CD4-positive, alpha-beta T cell treated with Interleukin-4 for 4 hours (primary cell): ENCODE results near the gene PKP2.

ENCODE experiments used
- DNase-seq: peaks from one replicate; pipeline ENCODE4 v3.0.0-alpha.2; 2020

PKP2 gene

DNA sequence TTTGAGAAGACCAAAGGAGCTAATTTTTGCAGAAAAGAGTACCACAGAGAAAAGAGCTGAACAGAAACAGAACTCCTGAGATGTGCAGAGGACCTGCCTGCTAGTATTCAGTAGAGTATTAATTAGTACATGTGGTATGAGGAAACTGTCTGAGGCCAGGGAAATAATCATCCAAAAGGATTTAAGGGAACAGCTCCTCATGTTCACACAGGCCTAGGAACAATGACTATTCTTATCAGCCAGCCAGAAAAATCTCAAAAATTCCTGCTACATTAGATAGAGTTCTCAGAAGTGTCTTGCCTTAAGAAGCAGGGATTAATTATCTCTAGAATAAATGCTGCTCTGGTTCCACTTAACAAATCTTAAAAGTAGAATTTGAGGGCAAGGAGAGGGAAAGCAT, 36.4 kb downstream of the PKP2 start:
- no peak for DNase-seq

DNA sequence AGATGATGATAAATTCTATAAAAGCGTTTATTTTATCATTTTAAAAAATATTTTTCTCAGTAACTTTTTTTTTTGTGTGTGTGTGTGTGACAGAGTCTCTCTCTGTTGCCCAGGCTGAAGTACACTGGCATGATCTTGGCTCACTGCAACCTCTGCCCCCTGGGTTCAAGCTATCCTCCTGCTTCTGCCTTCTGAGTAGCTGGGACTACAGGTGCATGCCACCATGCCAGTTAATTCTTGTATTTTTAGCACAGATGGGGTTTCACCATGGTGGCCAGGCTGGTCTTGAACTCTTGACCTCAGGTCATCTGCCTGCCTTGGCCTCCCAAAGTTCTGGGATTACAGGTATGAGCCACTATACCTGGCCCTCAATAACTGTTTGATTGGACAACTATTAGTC, 37.2 kb downstream of the PKP2 start:
- DNase-seq = no peak

GRCh38 chr12:32854716-32855115, 41.9 kb downstream of the PKP2 start:
- DNase-seq = no peak

DNA sequence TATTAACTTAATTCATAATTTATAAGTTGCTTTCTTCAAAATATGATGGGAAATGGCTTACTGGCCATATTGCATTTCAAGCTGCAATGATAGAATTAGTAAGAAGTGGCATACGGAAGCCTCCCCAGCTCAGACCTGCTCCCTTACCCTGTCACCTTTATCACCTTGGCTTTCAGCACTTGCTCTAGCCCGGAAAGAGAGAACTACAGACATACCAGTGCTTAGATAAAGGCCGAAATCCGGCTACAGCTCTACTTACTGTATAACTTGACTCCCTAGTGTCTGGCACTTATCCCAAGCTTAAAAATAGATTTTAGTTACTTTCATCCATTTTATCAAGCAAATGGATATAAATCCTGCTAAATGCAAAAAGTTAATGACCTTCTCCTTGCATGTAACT, 42.5 kb downstream of the PKP2 start:
- no peak for DNase-seq

DNA sequence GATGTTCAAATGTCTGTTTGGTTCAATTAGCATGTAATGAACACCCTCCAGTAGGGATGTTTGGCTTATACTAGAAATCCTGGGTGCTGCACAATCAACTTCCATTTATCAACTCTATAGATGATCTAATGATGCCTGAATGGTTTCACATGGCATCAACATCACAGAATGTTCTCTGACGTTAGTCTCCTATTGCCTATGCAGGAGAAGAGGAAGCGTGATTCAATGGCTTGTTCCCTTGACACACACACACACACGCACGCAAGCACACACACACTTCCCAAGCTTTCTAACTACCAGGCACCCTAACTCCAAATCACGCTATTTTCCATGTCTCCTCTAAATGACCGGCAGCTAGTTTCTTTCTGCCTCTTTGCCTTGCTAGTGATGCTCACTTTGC, 49.3 kb downstream of the PKP2 start:
- DNase-seq = no peak

DNA sequence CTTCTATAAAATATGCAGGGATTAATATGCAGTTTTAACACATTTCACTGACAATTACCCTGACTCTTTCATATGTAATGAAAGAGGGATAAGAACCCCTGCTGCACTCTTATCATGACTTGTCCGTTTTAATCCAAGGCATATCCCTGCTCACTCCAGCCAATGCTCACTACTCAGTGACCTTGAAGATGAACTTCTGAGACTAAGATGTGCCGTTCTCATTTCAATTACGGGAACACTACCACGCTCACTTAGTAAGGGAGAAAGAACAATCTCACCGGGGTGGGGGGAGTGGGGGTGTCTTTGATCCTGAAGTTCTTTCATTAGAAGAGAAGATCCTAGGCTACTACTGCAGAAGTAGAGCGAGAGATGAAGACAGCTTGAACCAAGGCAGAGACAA, 50.5 kb downstream of the PKP2 start:
- DNase-seq = no peak

DNA sequence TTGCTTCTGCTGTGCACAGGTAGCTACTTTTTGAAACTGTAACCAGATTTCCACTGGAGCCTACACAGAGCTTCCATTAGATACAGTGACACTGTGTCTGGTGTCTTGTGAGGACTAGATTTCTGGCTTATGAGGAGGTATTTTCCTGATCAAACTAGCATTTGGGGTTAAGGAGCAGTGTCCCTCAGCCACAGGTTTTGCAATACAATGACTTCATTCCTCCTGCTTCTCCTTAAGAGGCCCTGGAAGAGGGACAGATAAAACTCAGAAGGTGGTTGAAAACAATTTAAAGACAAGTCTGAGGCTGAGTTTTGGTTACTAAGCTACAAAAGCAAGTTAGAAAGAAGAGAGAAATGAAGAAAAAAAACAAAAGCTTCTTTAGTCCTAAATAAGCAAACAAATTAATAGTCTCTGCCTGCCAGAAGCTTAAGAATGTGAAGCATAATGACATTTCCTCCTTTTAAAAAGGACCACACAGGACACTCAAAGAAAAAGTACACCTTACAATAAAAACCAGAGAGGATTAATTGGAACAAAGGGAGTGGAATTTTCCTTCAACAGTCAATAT, 53.0 kb downstream of the PKP2 start:
- no peak for DNase-seq

DNA sequence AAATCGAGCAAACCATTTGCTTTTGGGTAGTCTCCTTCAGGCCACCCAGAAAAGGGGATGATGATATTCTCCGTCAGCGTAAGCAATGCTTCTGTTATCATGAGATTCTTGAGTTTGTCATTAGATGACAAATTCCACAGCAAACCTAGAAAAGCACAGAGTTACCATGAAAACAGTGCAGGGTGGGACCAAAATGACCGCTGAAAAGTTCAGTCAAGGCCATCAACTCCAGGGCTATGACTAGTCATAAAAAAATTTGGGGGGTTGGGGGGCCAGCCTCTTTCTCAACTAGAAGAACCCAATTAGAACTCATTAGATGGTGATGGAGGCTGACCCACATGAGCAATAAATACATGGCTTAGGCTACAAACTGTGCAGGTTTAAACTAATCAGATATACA, 55.5 kb downstream of the PKP2 start:
- no peak for DNase-seq

GRCh38 chr12:32839828-32840227, 56.7 kb downstream of the PKP2 start:
- DNase-seq = no peak

DNA sequence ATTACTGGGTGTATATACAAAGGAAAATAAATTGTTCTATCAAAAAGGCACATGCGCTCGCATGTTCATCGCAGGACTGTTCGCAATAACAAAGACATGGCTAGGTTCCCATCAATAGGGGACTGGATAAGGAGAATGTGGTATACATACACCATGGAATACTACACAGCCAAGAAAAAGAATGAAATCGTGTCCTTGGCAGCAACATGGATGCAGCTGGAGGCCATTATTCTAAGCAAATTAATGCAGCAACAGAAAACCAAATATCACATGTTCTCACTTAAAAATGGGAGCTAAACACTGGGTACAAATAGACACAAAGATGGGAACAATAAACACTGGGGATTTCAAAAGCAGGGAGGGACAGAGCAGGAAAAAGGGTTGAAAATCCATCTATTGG, 58.6 kb downstream of the PKP2 start:
- DNase-seq = no peak

- DNase-seq = no peak
These were observed 59.9 kb downstream of the PKP2 start for GRCh38 chr12:32836710-32837109.

DNA sequence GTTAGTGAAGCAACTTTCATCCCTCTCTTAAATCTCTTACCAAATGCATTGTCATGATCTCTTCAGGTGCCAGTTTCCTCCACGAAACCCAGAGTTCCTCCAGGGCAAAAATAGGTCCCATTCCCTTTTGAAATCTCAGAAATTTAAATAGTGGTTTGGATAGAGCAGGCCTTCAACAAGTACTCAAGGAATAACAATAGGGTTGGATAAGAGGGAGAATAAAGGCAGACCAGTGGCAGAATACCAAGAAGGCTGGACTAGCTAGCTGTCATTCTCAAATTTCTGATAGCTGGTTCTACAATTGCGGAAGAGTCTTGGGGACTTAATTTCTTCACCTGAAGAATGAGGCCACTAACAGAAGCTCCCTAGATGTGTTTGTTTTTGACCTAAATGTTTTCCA, 62.5 kb downstream of the PKP2 start:
- no peak for DNase-seq

GRCh38 chr12:32828552-32828951, 68.0 kb downstream of the PKP2 start:
- DNase-seq = no peak

- DNase-seq = no peak
These were observed 68.5 kb downstream of the PKP2 start for GRCh38 chr12:32828120-32828519.

DNA sequence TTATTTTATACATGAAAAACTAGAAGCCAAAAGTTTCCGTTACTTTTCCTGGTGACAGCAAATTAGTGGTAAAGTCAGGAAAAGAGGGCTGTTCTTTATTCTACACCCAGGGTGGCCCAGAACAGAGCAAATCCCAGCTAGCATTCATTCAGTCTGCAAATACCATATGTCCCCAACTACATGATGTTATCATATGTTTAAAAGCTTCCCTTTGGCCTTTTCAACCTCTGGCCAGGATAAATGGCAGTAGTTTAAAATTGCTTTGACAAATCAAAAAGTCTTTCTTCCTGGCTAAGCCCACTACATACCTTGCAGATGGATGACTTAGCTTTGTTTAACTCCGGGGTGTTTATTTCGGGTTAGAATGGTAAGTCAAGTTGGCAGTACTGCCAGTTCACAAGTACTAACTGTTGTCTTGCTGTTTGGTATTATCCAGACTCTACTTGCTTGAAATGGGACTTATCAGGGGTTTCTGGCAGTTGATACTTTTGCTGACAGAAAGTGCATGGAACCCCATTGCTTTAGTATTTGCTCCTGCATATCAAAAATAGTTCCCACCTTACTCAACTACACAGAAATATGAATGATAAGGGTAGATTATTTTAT, 69.7 kb downstream of the PKP2 start:
- DNase-seq = no peak

DNA sequence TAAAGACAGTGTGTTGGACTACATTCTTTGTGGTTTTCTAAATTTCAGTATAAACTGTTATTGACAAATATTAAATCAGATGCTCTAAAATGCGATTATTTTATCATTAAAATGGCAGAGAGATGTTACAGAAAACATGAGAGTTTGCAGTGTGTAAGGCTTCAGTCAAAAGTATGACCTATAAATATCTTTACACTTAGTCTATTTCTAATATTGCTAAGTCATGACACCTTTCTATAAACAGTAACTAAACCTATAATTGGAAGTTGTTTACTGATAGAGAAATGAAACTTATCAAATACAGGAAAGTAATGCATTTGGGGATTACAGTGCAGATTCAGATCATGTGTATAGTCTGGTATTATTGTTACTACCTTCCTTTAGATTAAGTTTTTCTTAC, 72.0 kb downstream of the PKP2 start:
- DNase-seq = no peak

GRCh38 chr12:32822344-32822743, 74.2 kb downstream of the PKP2 start:
- DNase-seq = no peak

DNA sequence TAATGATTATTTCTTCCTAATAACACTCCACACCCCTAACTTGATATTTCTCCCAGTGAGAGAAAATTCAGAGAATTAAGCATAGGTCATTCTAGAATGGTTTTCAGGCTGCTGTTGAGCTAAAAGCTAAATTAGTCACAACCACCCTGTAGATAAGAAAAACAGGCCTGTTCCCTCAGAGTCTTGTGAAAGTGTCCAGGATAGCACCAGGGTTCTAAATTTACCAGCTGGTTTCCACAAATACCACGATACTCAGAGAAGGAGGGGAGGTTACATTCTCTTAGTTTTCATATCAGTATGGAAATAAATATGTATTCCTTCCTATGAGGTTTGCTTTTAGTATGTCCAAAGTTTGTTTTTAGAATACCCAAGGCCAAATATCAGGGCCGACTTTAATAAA, 74.9 kb downstream of the PKP2 start:
- no peak for DNase-seq

GRCh38 chr12:32821293-32821692, 75.3 kb downstream of the PKP2 start:
- DNase-seq = no peak

GRCh38 chr12:32820376-32820931, 76.1 kb downstream of the PKP2 start:
- no peak for DNase-seq

GRCh38 chr12:32819424-32819823, 77.2 kb downstream of the PKP2 start:
- DNase-seq = no peak

DNA sequence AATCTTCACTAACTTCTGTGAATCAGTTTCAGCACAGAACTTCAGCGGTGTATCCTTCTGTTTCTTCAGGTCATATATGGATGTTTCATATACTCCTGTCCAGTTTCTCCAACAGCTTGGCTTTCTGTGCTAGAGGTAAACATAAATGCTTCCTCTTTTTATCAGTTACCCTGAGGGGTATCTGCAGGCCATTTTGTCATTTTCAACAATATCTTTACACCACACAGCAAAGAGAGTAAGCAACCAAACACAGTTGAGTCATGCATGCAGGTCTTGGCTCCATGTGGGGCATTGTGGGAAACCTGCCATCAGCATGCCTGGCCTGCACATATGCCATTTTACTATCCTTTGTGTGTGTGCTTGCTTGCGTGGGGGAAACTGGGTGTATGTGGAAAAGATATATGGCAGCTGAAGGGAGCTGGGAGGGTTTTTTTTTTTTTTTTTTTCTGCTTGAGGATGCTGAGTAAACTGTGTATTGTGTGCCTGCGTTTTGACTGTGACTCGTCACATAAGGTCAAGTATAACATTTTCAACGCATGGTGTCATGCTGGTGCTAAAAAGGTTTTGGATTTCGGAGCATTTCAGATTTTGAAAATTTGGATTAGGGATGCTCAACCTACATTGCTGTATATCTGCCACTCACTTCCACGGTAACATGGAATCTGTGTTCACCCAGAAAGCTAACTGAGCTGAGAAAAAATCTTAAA, 84.7 kb downstream of the PKP2 start:
- no peak for DNase-seq

DNA sequence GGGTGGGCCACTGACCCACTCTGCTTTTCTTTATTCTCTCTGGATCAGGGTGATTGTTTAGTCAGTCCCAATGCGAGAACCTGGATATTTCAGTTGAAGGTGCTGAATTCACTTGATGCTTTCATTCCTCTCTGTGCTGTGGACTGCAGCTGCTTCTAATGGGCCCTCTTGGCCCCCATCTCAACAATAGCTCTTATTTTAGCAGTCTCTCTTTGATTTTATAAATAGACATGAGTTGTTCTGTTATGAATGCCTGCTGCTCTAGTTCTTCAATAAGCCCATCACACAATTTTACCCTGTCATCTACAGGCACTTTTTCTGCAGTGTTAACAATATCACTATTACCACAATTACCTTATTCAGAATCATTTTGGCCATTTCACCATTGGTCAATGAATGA, 86.7 kb downstream of the PKP2 start:
- DNase-seq = no peak

GRCh38 chr12:32809196-32809595, 87.4 kb downstream of the PKP2 start:
- no peak for DNase-seq

DNA sequence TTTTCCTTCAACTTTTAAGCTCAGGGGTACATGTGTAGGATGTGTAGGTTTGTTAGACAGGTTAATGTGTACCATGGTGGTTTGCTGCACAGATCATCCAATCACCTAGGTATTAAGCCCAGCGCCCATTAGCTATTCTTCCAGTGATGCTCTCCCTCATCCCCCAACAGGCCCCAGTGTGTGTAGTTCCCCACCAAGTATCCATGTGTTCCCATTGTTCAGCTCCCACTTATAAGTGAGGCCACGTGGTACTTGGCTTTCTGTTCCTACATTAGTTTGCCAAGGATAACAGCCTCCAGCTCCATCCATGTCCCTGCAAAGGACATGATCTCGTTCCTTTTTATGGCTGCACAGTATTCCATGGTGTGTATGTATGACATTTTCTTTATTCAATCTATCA, 92.3 kb downstream of the PKP2 start:
- DNase-seq = no peak
